ENCODE data around the gene CRYZ.

DNA sequence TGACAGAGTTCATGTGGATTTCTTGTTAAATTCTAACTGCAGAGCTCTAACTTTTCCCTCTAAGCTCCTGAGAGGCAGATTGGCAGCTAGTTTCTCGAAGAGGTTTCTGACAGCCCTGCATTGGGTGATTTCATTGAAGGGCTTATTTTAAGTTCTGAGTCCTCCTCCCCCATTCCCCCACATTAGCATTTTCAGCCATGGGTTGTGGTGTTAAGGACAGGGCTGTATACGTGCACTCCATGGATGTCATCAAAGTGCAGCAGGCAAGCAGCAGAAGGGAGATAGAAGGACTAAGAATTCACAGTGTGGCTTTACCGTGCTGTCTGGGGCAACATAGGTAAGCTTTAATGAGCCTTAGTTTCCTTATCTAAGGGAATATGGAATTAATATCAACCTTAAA is 19.0 kb downstream of the CRYZ start:
- TF ChIP-seq, protein P1, sequence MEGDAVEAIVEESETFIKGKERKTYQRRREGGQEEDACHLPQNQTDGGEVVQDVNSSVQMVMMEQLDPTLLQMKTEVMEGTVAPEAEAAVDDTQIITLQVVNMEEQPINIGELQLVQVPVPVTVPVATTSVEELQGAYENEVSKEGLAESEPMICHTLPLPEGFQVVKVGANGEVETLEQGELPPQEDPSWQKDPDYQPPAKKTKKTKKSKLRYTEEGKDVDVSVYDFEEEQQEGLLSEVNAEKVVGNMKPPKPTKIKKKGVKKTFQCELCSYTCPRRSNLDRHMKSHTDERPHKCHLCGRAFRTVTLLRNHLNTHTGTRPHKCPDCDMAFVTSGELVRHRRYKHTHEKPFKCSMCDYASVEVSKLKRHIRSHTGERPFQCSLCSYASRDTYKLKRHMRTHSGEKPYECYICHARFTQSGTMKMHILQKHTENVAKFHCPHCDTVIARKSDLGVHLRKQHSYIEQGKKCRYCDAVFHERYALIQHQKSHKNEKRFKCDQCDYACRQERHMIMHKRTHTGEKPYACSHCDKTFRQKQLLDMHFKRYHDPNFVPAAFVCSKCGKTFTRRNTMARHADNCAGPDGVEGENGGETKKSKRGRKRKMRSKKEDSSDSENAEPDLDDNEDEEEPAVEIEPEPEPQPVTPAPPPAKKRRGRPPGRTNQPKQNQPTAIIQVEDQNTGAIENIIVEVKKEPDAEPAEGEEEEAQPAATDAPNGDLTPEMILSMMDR (IDR thresholded peaks at IDR 0.05) = no peak
- no peak for TF ChIP-seq POLR2A (IDR thresholded peaks at IDR 0.05)
